Activated CD4-positive, alpha-beta memory T cell treated with anti-CD3 and anti-CD28 coated beads for 36 hours (primary cell): ENCODE data around the gene ERC1. TPM values are rescaled to one million over a fixed set of nuclear protein-coding genes. Genes with fewer than 3 reads are reported as not detected.
"Not testable (repeated sequence)": the region's sequence is repeated elsewhere in the genome, so short reads cannot be mapped to it uniquely, and the experiment has no call there.

ENCODE experiments used
- CTCF ChIA-PET: fragments of 350-600 bp; sonication (Branson Sonifier 250); formaldehyde crosslinking; loops from one replicate; lab custom pipeline; 2021; ENCODE audit warnings: antibody characterized with exemption, inconsistent platforms; lab: Charles Lee
- POLR2A ChIA-PET: fragments of 350-600 bp; sonication (Branson Sonifier 250); formaldehyde crosslinking; loops from one replicate; lab custom pipeline; 2021; ENCODE audit warnings: antibody characterized with exemption; lab: Charles Lee
- DNase-seq: peaks from one replicate; pipeline ENCODE4 v3.0.0-alpha.2; 2020
- H3K27ac Mint-ChIP-seq: one replicate; pipeline ENCODE4 v1.8.0; 2021; ENCODE audit warnings: mixed read lengths
- H3K27me3 Mint-ChIP-seq: one replicate; pipeline ENCODE4 v1.8.0; 2021; ENCODE audit warnings: mixed read lengths
- H3K36me3 Mint-ChIP-seq: one replicate; pipeline ENCODE4 v1.8.0; 2021; ENCODE audit warnings: mixed read lengths
- H3K4me1 Mint-ChIP-seq: one replicate; pipeline ENCODE4 v1.8.0; 2021; ENCODE audit warnings: low read depth, mixed read lengths
- H3K4me3 Mint-ChIP-seq: one replicate; pipeline ENCODE4 v1.8.0; 2021; ENCODE audit warnings: mild to moderate bottlenecking, mixed read lengths
- H3K9me3 Mint-ChIP-seq: one replicate; pipeline ENCODE4 v1.8.0; 2021; ENCODE audit warnings: mixed read lengths
- intact Hi-C: fragments of 100-400 bp; cut with micrococcal nuclease; formaldehyde crosslinking; loops from one replicate; pipeline ENCODE4 v1.15.1; 2023
- total RNA-seq, 2 experiments: library from RNA; stranded (reverse); gene quantifications; one replicate each; pipeline ENCODE4 v1.2.3, GENCODE V29; 2021

The ERC1 gene
- total RNA-seq, 2 experiments from 2014 or later, result 19.1 to 21.8 TPM

GRCh38 chr12:989051-989450 is 2.0 kb upstream of the ERC1 start:
- Mint-ChIP-seq H3K9me3 (no peaks in the 10 kb centered on the region), H3K36me3 (no peaks in the 10 kb centered on the region), H3K4me1 (peaks cover 26% of the 10 kb centered on the region), H3K27ac (no peak overlapping the region), H3K4me3 (no peak overlapping the region), H3K27me3 (no peaks in the 10 kb centered on the region)
- intact Hi-C loops, result no loop called here
- ChIA-PET CTCF (no interaction called here), POLR2A (no interaction called here)
- no peak for DNase-seq

DNA sequence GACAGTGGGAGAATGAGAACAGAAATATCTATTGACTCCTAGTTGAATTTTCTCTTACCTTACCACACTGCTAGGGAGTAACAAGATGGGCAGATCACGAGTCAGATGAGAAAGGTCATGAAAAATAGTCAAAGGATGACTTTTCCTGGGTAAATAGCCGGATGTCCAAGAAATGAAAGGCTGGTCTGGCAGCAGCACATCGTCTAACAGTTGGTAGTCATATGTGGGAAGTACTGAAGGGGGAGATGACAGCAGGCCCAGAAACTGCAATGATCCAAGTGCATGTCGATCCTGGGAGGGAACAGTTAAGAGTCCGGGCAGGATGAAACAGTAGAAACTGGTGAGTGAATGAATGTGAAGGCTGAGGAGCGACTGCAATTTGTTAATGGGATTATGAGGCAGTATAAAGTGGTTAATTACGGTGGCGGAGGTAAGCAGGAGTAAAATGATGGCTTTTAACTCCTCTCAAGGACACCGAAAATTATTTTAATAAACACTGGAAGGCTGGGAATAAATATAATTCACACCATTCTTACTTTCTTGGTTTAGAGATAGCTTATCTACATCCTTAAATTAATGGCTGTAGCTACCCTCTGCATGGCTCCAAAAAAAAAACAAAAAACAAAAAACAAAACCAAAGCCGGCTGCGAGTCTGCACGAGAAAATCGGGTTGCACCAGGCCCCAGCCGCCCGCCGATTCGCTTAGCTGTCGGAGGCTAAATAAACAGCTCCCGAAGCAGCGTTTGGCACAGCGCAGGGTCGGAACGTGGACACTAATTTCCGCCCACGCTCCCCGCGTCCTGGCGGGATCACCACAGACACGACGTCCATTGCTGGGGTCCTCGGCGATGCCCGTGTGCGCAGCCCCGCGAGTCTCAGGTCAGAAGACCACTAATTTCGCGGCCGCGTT is 1.0 kb upstream of the ERC1 start:
- peaks cover 27% of the 10 kb centered on the region for H3K4me1 Mint-ChIP-seq
- H3K36me3 Mint-ChIP-seq, result no peaks in the 10 kb centered on the region
- no peaks in the 10 kb centered on the region for H3K27me3 Mint-ChIP-seq
- peak overlapping the region; percentile 59 for H3K27ac Mint-ChIP-seq
- H3K9me3 Mint-ChIP-seq, result no peaks in the 10 kb centered on the region
- peak overlapping the region; percentile 70 for H3K4me3 Mint-ChIP-seq
- intact Hi-C loops, result loop anchor here (1.0 to 5.0 kb wide), 2 partner anchors 41 to 602 kb away; partner anchors contain the start of genes FBXL14 and RAD52
- CTCF ChIA-PET, result interaction anchor here (1.0 to 1.6 kb wide), 5 partner anchors 39 to 593 kb away, joined by 4 to 9 read pairs (median 4); partner anchors contain the start of gene RAD52
- peak; percentile 69 for DNase-seq
- POLR2A ChIA-PET, result interaction anchor here (1.2 to 2.2 kb wide), 2 partner anchors 38 to 41 kb away, joined by 7 to 8 read pairs; partner anchors contain the start of gene RAD52

GRCh38 chr12:991350-992333 is 619 bp downstream of the ERC1 start:
- peak overlapping the region; percentile 94 for H3K4me3 Mint-ChIP-seq
- intact Hi-C loops, result loop anchor here (5.0 kb wide), 1 partner anchor 601 kb away; the partner anchor contains the start of gene FBXL14
- DNase-seq, result no peak
- H3K27ac Mint-ChIP-seq, result peak overlapping the region; percentile 87
- H3K4me1 Mint-ChIP-seq, result peaks cover 36% of the 10 kb centered on the region
- no peaks in the 10 kb centered on the region for H3K36me3 Mint-ChIP-seq
- H3K9me3 Mint-ChIP-seq, result no peaks in the 10 kb centered on the region
- CTCF ChIA-PET, result interaction anchor here (0.6 to 1.7 kb wide), 6 partner anchors 46 to 593 kb away, joined by 3 to 6 read pairs (median 4); no protein-coding TSS in a partner anchor
- no peaks in the 10 kb centered on the region for H3K27me3 Mint-ChIP-seq
- POLR2A ChIA-PET, result interaction anchor here (0.5 to 2.2 kb wide), 3 partner anchors 21 to 111 kb away, joined by 3 to 7 read pairs (median 3); no protein-coding TSS in a partner anchor

DNA sequence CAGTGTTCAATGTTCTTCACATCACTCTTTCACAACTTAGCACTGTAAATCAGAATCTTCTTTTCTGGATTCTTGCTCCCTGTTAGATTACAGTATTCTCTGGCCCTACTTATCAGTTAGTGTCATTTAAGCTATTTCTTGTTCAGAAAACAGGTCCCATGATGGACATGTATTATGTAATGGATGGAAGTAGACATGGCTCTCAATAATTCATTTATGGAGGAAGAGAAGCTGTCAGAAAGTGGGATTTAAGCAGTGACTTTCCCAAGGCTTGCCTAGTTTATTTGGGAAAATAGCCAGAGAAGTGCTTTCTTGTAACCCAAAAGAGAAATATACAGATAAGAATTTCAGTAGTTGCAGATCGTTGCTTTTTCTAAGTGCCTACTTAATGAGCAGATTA is 1.6 kb downstream of the ERC1 start:
- Mint-ChIP-seq H3K27me3 (no peaks in the 10 kb centered on the region), H3K4me3 (peak overlapping the region; percentile 94), H3K4me1 (peaks cover 40% of the 10 kb centered on the region), H3K36me3 (no peaks in the 10 kb centered on the region), H3K9me3 (no peaks in the 10 kb centered on the region), H3K27ac (no peak overlapping the region)
- POLR2A ChIA-PET, result no interaction called here
- intact Hi-C loops, result loop anchor here (5.0 kb wide), 1 partner anchor 600 kb away; the partner anchor contains the start of gene FBXL14
- DNase-seq, result no peak
- CTCF ChIA-PET, result interaction anchor here (0.6 to 1.7 kb wide), 3 partner anchors 125 to 592 kb away, joined by 3 to 5 read pairs (median 3); no protein-coding TSS in a partner anchor

GRCh38 chr12:996881-997280 is 5.9 kb downstream of the ERC1 start:
- Mint-ChIP-seq H3K9me3 (no peaks in the 10 kb centered on the region), H3K27ac (no peak overlapping the region), H3K36me3 (peaks cover 4% of the 10 kb centered on the region), H3K27me3 (no peaks in the 10 kb centered on the region), H3K4me1 (peaks cover 33% of the 10 kb centered on the region), H3K4me3 (no peak overlapping the region)
- no peak for DNase-seq
- ChIA-PET POLR2A (no interaction called here), CTCF (interaction anchor here (1.2 kb wide), 1 partner anchor 121 kb away, joined by 3 read pairs; no protein-coding TSS in a partner anchor)
- intact Hi-C loops, result loop anchor here (5.0 kb wide), 1 partner anchor 95 kb away; no protein-coding TSS in a partner anchor

DNA sequence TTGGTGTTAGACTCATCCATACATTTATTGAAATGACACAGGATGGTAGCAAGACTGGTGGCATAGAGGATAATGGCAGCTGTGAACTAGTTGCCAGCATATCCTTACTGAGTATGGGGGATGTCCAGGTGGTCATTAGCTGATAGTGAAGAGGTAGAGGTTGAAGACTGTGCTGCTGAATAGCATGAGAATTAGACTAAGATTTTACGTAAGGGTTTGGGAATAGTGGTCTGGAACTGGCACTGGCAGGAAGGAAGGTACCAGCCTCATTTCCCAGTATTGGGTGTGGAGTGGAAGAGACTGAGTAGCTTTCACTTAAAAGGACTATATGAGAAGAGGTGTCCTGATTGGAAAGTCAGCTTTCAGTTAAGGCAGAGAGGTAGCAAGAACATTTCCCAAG is 6.5 kb downstream of the ERC1 start:
- DNase-seq, result no peak
- Mint-ChIP-seq H3K36me3 (peaks cover 4% of the 10 kb centered on the region), H3K4me3 (no peak overlapping the region), H3K9me3 (no peaks in the 10 kb centered on the region), H3K27ac (no peak overlapping the region), H3K4me1 (peaks cover 27% of the 10 kb centered on the region), H3K27me3 (no peaks in the 10 kb centered on the region)
- ChIA-PET CTCF (interaction anchor here (1.2 kb wide), 1 partner anchor 120 kb away, joined by 3 read pairs; no protein-coding TSS in a partner anchor), POLR2A (no interaction called here)
- intact Hi-C loops, result loop anchor here (5.0 kb wide), 1 partner anchor 95 kb away; no protein-coding TSS in a partner anchor

DNA sequence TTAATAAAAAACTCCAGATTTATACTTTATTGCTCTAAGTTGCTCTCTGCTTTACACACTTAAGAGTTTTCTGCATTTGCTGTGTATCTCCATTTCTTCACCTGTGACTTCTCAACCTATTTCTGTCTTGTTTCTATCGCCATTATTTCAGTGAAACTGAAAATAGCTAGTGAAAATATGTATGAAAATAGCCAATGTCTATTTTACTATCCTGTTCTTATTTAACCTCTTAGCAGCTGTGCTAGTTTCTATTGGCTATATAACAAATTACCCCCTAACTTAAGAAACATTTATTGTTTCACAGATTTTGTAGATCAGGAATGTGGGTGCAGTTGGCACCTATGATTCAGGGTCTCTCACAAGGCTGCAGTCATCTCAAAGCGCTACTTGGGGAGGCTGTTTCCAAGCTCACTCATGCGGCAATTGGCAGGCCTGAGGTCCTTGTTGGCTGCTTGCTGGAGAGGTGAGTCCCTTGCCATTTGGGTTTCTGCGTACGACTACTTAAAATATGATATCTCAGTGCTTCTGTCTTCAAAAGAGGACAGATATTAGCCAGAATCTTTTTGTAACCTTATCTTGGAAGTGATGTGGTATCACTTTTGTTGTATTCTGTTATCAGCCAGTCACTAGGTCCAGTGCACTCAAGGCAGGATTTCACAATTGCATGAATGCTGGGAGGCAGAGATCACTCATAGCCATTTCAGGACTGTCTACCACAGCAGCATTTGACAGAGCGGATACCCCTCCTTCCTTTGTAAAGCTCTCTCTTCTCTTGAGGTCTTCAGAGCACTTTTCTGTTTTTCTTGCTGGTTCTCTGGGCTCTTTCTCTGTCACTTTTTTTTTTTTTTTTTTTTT is 7.2 kb downstream of the ERC1 start:
- ChIA-PET CTCF (interaction anchor here (1.2 kb wide), 1 partner anchor 120 kb away, joined by 3 read pairs; no protein-coding TSS in a partner anchor), POLR2A (no interaction called here)
- H3K27me3 Mint-ChIP-seq, result no peaks in the 10 kb centered on the region
- H3K36me3 Mint-ChIP-seq, result peaks cover 4% of the 10 kb centered on the region
- H3K27ac Mint-ChIP-seq, result no peak overlapping the region
- intact Hi-C loops, result loop anchor here (5.0 kb wide), 1 partner anchor 94 kb away; no protein-coding TSS in a partner anchor
- peaks cover 24% of the 10 kb centered on the region for H3K4me1 Mint-ChIP-seq
- DNase-seq, result no peak
- H3K9me3 Mint-ChIP-seq, result no peaks in the 10 kb centered on the region
- H3K4me3 Mint-ChIP-seq, result no peak overlapping the region

- CTCF ChIA-PET, POLR2A ChIA-PET, DNase-seq, H3K36me3 Mint-ChIP-seq, H3K27ac Mint-ChIP-seq, H3K4me3 Mint-ChIP-seq, H3K27me3 Mint-ChIP-seq, H3K9me3 Mint-ChIP-seq: not testable (repeated sequence)
- H3K4me1 Mint-ChIP-seq, result peaks cover 25% of the 10 kb centered on the region
- intact Hi-C loops, result loop anchor here (5.0 kb wide), 1 partner anchor 93 kb away; no protein-coding TSS in a partner anchor
Observed at GRCh38 chr12:999736-1000135, 8.7 kb downstream of the ERC1 start.

DNA sequence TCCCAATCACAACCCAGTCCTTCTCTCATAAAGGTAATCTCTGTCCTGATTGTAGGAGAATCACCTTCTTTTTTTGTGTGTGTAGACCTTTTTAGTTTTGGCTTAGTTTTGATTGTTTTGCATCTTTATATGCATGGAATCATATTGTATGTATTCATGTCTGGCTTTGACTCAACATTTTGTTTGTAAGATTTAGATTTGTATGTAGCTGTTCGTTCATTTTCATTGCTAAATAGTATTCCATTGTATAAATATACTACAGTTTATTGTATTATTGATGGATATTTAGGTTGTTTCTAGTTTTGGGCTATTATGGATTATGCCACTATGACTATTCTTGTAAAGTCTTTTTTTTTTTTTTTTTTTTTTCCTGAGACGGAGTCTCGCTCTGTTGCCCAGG is 10.5 kb downstream of the ERC1 start:
- Mint-ChIP-seq H3K27ac (no peak overlapping the region), H3K4me3 (no peak overlapping the region), H3K4me1 (peaks cover 16% of the 10 kb centered on the region), H3K36me3 (peaks cover 4% of the 10 kb centered on the region), H3K27me3 (no peaks in the 10 kb centered on the region), H3K9me3 (no peaks in the 10 kb centered on the region)
- ChIA-PET CTCF (no interaction called here), POLR2A (no interaction called here)
- no peak for DNase-seq
- intact Hi-C loops, result no loop called here

GRCh38 chr12:1003600-1004271 is 12.7 kb downstream of the ERC1 start:
- intact Hi-C loops, result no loop called here
- H3K27me3 Mint-ChIP-seq, result no peaks in the 10 kb centered on the region

More at GRCh38 chr12:1003600-1004271, 12.7 kb downstream of the ERC1 start:
- POLR2A ChIA-PET, result no interaction called here
- Mint-ChIP-seq H3K4me3 (no peak overlapping the region), H3K27ac (no peak overlapping the region), H3K4me1 (peaks cover 8% of the 10 kb centered on the region), H3K36me3 (peaks cover 5% of the 10 kb centered on the region), H3K9me3 (no peaks in the 10 kb centered on the region)
- no peak for DNase-seq
- CTCF ChIA-PET, result no interaction called here
